Keratinocyte (primary cell): ENCODE data around the gene TEAD4.

Experiments
- CTCF ChIP-seq, 3 experiments: IDR thresholded peaks in 1 of 3; conservative IDR thresholded peaks in 1 of 3; optimal IDR thresholded peaks in 1 of 3; 2 replicates in 2 of 3; 3 replicates in 1 of 3; pipeline versions ENCODE3 to v1.5.1; 2011; ENCODE audit warnings: low read length in 3 of 3, mild to moderate bottlenecking in 3 of 3, moderate library complexity in 2 of 3, control low read depth in 1 of 3, inconsistent platforms in 1 of 3; ENCODE audit not compliant: insufficient read depth in 2 of 3; ENCODE audit errors: extremely low read depth in 1 of 3
- EZH2 ChIP-seq: IDR thresholded peaks from one replicate; pipeline ENCODE4 v1.6.1; 2012; ENCODE audit warnings: inconsistent platforms, mild to moderate bottlenecking, low read length, moderate library complexity

GRCh38 chr12:2984249-2984648, 25.1 kb downstream of the TEAD4 start:
- TF ChIP-seq CTCF (optimal IDR thresholded peaks at IDR 0.05 in 1 of 3, IDR thresholded peaks at IDR 0.05 in 1 of 3, conservative IDR thresholded peaks at IDR 0.05 in 1 of 3; ENCODE audit: extremely low read depth in 1 of 3, insufficient read depth in 2 of 3, low read length in 3 of 3) (no peak), EZH2 (no peak)
